Thyroid gland (tissue), 4 donors: ENCODE data around the gene QPRT.

ENCODE experiments used
- POLR2A ChIP-seq, 2 donors: fragments of 450-650 bp; IDR thresholded peaks; one replicate each; pipeline ENCODE4 v1.6.1; 2017; ENCODE audit warnings: antibody characterized with exemption in 2 of 2, mild to moderate bottlenecking in 2 of 2, moderate library complexity in 1 of 2
- TF ChIP-seq, protein P1 (sequence below), 6 experiments: fragments of 200-600 bp in 3 of 6; fragments of 450-650 bp in 3 of 6; sonication (generic) in 3 of 6; IDR thresholded peaks; one replicate each; pipeline ENCODE4 v1.5.1; 2016 to 2019; ENCODE audit warnings: antibody characterized with exemption in 6 of 6, mild to moderate bottlenecking in 2 of 6, inconsistent platforms in 1 of 6, moderate library complexity in 1 of 6

DNA sequence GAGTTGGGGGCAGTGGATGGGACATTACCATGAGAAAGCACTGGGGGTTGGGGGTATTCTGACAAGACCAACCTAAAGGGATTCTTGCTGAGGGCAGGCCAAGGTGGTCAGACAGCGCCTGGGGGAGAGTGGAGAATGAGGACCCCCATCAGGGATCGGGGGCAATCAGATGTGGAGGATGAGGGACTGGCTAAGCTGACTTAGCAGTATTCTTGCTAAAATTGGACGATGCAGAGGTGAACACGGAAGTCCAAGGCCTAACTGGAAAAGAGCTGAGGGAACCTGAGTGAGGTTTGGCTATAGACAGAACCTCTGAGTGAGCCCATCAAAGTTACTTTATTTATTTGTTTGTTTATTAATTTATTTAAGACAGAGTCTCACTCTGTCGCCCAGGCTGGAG, 9.2 kb downstream of the QPRT start:
- TF ChIP-seq, protein P1, sequence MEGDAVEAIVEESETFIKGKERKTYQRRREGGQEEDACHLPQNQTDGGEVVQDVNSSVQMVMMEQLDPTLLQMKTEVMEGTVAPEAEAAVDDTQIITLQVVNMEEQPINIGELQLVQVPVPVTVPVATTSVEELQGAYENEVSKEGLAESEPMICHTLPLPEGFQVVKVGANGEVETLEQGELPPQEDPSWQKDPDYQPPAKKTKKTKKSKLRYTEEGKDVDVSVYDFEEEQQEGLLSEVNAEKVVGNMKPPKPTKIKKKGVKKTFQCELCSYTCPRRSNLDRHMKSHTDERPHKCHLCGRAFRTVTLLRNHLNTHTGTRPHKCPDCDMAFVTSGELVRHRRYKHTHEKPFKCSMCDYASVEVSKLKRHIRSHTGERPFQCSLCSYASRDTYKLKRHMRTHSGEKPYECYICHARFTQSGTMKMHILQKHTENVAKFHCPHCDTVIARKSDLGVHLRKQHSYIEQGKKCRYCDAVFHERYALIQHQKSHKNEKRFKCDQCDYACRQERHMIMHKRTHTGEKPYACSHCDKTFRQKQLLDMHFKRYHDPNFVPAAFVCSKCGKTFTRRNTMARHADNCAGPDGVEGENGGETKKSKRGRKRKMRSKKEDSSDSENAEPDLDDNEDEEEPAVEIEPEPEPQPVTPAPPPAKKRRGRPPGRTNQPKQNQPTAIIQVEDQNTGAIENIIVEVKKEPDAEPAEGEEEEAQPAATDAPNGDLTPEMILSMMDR (IDR thresholded peaks at IDR 0.05), result no peak
- TF ChIP-seq POLR2A (IDR thresholded peaks at IDR 0.05), result no peak
